GM21515 (cell line): Measurements from ENCODE around the gene UVRAG.

Source experiments
- ATAC-seq: cut with Tn5 transposase; IDR thresholded peaks from one replicate; pipeline ENCODE4 v1.9.1; 2021; ENCODE audit not compliant: unreplicated experiment

Gene UVRAG

DNA sequence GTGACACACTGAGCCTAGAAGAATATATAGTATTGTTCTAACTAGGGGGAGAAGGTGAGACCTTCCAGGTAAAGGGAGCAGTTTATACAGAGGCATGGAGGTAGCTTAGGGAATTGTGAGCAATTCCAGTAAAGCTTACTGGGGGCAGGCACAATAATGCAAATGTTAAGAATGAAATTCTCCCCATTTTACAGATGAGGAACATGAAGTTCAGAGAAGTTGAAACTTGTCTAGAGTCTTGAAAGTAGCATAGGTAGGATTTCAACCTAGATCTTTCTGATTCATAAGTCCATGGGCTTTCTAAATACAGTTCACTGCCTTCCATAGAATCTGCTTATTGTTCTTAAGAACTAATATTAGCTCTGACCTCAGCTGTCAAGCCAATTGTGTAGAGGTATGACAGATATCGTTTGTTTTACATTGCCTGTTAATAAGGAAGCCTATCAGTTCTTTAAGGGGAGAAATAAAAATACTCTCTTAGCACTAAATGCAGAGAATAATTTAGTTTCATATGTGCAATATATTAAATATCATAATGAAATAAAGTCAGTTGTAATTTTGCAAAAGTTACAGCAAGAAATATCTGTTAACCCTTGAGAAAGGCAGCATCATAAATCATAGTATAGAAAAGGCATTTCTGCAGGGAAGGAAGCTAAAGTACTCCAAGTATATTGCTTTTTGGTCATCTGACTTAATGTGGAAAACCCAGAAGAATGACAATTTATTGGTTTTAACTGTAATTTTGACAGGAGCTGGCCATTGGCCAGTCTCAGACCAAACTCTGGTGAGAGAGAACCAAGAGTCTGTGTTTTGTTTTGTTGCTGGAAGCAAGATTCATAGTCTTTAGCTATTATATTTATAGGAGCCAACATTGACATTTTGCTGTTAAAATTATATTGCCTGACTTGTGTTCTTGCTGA lies 181.8 kb downstream of the UVRAG start:
- ATAC-seq = no peak

DNA sequence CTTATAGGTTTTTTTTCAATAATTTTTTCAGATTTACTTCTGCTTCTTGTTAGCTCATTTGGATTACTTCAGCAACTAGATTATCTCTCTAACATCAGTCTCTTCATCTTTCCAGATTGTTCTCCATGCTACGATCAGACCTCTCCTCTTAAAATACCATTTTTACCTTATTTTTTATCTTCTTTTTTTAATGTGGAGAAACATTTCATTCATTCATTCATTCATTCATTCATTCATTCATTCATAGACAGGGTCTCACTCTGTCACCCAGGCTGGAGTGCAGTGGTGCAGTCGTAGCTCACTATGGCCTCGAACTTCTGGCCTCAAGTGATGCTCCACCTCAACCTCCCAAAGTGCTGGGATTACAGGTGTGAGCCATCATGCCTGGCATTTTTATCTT lies 189.4 kb downstream of the UVRAG start:
- ATAC-seq = no peak

GRCh38 chr11:76005756-76006155 lies 190.7 kb downstream of the UVRAG start:
- no peak for ATAC-seq

DNA sequence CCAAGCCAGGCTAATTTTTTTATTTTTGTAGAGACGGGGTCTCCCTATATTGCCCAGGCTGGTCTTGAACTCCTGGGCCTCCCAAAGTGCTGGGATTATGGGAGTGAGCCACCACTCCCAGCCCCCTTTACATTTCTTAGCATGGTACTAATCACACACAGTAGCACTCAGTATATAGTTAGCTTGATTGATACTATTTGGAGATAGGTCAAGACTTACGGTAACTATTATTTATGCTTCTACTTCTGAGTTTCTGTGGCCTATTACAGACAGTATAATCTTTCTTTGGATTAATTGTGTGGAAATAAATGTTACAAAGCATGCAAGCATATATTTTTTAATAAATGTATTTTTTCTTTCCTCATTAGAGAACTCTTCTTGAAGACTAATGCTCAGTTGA lies 192.2 kb downstream of the UVRAG start:
- ATAC-seq = no peak

- ATAC-seq = no peak
Observed at GRCh38 chr11:76008474-76008873, 193.5 kb downstream of the UVRAG start.

- no peak for ATAC-seq
Observed at GRCh38 chr11:76010051-76010450, 195.0 kb downstream of the UVRAG start.

DNA sequence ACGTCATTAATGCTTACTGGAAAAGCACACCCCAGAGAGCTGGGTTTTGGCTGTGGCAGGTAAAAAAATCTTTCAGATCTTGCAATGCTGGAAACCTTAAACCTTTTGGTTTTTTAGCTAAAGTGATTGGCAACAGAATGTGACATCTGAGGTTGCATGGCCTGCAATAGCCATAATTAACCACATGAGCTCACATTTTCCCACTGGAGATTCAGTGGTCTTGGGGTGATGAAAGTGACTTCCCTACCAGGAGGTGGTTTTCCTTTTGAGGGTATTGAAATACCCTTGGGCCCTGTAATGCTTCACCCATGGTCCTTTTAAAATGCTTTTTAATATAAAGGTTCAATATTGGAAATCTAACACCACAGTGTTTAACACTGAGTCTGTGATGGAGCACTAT lies 198.5 kb downstream of the UVRAG start:
- no peak for ATAC-seq

DNA sequence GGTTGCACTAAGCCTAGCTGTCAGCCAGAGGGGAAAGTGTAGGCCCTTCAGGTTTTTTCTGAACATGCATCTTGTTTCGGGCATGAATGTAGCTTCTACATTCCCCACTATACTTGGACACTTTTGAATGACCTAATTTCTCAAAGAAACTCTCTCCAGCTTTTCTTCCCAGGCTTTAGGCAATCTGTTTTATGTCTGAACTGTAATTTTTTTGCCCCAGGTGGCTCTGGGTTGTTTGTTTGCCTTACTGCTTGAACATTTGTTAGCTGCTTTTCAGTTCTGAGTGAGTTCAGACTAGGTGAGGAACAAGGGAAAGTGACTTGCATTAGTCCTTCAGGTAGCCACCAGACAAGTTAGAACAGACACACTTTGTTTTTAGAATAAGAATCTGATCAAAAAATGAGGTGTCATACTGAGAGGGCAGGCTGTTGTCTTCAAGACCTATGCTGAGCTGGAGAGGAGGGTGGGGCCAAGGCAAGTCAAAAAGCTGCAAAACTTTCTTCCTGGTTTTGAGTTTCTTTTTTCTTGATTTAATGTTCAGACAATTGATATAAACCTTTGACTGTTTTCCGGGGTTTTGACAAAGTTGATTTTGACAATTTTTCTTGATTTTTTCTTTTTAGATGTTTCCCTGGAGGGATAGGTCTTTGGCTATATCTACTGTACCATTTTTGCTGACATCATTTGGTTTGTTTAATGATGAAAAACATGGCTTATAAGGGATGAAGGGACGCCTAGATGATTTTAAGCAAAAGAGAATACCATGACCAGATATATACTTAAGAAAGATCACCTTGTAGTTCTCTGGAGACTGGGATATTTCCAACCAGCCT lies 208.4 kb downstream of the UVRAG start:
- no peak for ATAC-seq

DNA sequence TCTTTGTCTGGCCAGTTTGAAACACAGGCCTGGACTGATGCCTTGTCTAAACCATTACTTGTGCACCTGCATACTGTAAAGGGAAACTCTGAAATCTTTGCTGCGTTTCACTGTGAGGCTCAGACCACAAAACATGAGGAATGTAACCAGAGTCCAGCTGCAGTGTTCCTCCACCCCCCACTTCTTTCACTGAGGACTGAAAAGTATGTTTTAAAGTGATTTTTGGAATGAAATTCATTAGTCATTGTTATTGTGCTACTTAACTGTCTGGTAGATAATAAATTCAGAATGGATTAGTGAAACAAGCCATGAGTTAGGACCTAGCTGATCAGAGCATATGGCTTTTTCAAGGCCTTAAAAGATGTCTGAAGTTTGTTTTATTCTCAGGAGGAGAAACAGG lies 210.1 kb downstream of the UVRAG start:
- ATAC-seq = peak; percentile 55

DNA sequence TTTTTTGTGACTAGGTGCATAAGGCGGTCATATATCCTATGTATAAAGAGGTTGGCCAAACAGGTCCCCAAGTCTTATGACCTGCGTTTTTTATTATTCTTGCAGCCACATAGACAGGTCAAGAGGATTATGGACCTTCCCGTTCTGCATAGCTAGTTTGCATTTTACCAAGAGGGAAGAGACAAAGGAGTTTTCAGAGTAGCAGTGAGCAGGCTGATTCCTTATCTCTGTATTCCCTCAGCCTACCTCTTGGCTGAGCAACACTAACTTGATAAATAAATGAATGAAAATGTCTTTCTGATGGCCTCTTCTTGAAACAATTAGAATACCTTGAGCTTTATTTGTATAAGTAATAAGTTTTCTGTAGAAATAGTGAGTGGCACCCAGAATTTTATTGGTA lies 210.8 kb downstream of the UVRAG start:
- ATAC-seq = no peak

DNA sequence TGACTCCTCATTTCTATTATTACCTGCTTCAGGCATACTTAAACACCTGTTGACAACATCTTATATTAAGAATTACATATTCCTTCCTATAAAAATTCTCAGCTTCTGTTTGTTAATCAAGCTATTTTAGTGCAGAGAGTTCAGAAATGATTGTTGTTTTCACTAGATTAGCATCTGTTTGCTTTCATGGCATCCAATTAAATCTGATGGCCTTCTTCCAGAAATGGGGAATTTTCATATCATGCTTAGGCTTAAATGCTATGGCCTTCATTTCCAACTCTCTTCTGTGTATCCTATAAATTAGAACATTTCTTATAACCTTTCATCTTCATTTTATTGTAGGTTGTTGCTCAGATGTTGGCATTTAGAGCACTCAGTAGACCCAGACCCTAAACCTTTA lies 211.3 kb downstream of the UVRAG start:
- ATAC-seq = no peak

DNA sequence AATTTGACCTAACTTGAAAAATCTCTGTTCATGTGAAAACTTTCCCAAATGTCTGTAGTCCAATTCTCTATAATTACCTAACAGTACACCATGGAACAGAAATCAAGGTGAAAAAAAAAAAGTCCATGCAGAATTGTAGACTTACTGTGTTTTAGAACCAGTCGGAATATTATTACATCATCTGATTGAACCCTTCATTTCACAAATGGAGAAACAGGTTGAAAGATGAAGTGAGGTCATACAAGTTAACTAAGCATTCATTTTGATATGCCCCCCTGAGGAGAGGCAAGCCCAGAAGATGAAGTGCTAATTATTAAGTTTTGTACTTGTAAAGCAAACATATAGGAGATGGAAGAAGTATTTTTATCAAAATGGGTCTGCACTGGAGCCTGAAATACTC lies 211.9 kb downstream of the UVRAG start:
- ATAC-seq = no peak

GRCh38 chr11:76030286-76030685 lies 215.3 kb downstream of the UVRAG start:
- no peak for ATAC-seq

DNA sequence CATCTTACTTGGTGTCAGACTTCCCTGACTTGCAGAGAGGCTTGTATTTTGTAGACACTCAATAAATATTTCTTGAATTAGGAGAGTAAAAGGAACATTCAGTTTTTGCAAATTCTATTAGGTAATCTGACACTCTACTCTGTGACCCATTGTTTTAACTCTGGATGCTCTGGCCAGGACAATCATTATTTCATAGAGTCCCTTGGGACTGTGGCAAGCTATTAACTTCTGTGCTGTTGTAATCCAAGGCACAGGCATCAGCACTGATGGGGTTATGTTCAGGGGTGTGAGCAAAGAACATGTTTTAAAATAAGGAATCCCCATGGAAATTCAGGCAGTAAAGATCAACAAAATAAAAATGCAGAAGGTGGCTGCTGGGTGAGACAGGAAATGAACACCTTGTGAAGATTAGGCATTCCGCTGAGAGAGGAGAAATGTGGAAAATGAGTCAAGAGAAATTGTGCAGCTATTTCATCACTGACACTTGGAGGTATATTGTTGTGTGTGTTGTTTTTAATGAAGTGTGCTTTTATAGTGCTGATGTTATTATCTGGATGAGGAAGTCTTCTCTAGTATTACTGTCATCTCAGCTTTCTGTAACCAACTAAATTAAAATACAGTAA lies 216.1 kb downstream of the UVRAG start:
- no peak for ATAC-seq

DNA sequence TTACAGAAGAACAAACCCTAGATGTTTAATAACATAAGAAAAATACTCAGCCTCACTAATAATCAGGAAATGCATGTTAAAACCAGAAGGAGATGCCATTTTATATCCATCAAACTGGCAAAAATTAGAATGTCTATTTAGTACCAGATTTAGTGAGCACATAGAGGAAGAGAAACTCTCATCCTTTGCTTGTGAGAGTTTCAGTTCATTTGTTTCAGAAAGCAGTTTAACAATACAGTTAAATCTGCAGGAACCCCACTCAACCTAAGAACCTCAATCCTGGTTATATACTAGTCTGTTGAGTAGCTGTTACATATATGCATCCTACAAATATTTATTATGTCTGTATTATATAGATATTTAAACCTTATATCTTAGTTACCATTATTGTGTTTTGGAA lies 218.7 kb downstream of the UVRAG start:
- ATAC-seq = no peak

- no peak for ATAC-seq
Observed at GRCh38 chr11:76035020-76035419, 220.0 kb downstream of the UVRAG start.

- no peak for ATAC-seq
Observed at GRCh38 chr11:76038608-76039007, 223.6 kb downstream of the UVRAG start.

GRCh38 chr11:76041208-76041607 lies 226.2 kb downstream of the UVRAG start:
- ATAC-seq = no peak

DNA sequence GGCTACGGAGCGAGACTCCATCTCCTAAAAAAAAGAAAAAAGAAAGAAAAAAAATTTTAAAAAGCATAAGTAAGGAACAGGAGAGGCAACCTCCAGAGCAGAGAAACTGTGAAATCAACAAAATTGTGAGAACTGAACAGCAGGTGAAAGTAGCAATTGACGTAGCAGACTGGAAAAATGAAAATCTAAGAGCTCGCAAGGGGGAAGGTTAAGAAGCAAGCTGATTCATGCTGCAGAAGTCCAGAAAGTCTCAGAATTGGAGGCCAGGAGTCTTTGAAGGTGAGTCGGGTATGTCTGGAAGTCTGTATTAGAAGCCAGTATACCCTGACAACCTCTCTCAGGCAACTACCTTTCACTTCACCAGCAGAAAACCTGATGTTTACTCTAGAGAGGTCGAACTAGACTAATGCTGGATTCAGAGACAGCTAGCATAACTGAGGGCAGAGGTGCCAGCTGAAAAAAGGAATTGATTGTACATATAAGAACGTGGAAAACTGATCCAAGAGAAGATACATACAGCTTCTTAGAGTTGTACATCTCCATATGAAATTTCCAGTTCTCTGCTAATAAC lies 229.8 kb downstream of the UVRAG start:
- ATAC-seq = no peak

- no peak for ATAC-seq
Observed at GRCh38 chr11:76047231-76047630, 232.2 kb downstream of the UVRAG start.

GRCh38 chr11:76047766-76048165 lies 232.8 kb downstream of the UVRAG start:
- ATAC-seq = no peak
